ENCODE results near the gene KCNE1. TPM values are rescaled to one million over a fixed set of nuclear protein-coding genes. Genes with fewer than 3 reads are reported as not detected.
"Not testable (repeated sequence)": the region's sequence is repeated elsewhere in the genome, so short reads cannot be mapped to it uniquely, and the experiment has no call there.

Gene KCNE1
- total and polyA plus RNA-seq, 4 donors: 0.23 to 6.0 (median 0.81) TPM

GRCh38 chr21:34427339-34427738 lies 84.7 kb downstream of the KCNE1 start:
- H3K27ac ChIP-seq (ENCODE audit: low read depth in 1 of 2, low read length in 2 of 2); H3K27me3 ChIP-seq (ENCODE audit: control insufficient read depth in 4 of 4, insufficient read depth in 4 of 4, low read length in 3 of 4); H3K4me3 ChIP-seq (ENCODE audit: low read depth in 1 of 3, low read length in 3 of 3); H3K9ac ChIP-seq (ENCODE audit: low read depth in 1 of 2, low read length in 2 of 2); H3K36me3 ChIP-seq (ENCODE audit: control insufficient read depth in 4 of 4, insufficient read depth in 3 of 4, low read depth in 1 of 4, low read length in 3 of 4); H3K9me3 ChIP-seq (ENCODE audit: control insufficient read depth in 4 of 4, low read length in 3 of 4); DNase-seq (ENCODE audit: low spot score); H3K4me1 ChIP-seq (ENCODE audit: control insufficient read depth in 4 of 4, insufficient read depth in 4 of 4, low read length in 3 of 4): not testable (repeated sequence)
- WGBS: no CpG with 5 or more reads among the region's 8 CpGs

GRCh38 chr21:34423805-34424204 lies 88.2 kb downstream of the KCNE1 start, which contains the start of gene SMIM34:
TSS of gene SMIM34 (minus strand) at chr21:34423951. CDS start at chr21:34423839, 112 bp downstream.
- DNase-seq (ENCODE audit: low spot score); H3K4me3 ChIP-seq (ENCODE audit: low read depth in 1 of 3, low read length in 3 of 3); H3K27ac ChIP-seq (ENCODE audit: low read depth in 1 of 2, low read length in 2 of 2); H3K9me3 ChIP-seq (ENCODE audit: control insufficient read depth in 4 of 4, low read length in 3 of 4); H3K9ac ChIP-seq (ENCODE audit: low read depth in 1 of 2, low read length in 2 of 2); H3K4me1 ChIP-seq (ENCODE audit: control insufficient read depth in 4 of 4, insufficient read depth in 4 of 4, low read length in 3 of 4); H3K36me3 ChIP-seq (ENCODE audit: control insufficient read depth in 4 of 4, insufficient read depth in 3 of 4, low read depth in 1 of 4, low read length in 3 of 4); H3K27me3 ChIP-seq (ENCODE audit: control insufficient read depth in 4 of 4, insufficient read depth in 4 of 4, low read length in 3 of 4): not testable (repeated sequence)
- no CpG with 5 or more reads among the region's 4 CpGs for whole genome bisulfite sequencing

- no CpG with 5 or more reads among the region's 5 CpGs for WGBS
- H3K4me1 ChIP-seq (ENCODE audit: control insufficient read depth in 4 of 4, insufficient read depth in 4 of 4, low read length in 3 of 4); H3K9me3 ChIP-seq (ENCODE audit: control insufficient read depth in 4 of 4, low read length in 3 of 4); H3K27ac ChIP-seq (ENCODE audit: low read depth in 1 of 2, low read length in 2 of 2); H3K9ac ChIP-seq (ENCODE audit: low read depth in 1 of 2, low read length in 2 of 2); DNase-seq (ENCODE audit: low spot score); H3K4me3 ChIP-seq (ENCODE audit: low read depth in 1 of 3, low read length in 3 of 3); H3K27me3 ChIP-seq (ENCODE audit: control insufficient read depth in 4 of 4, insufficient read depth in 4 of 4, low read length in 3 of 4); H3K36me3 ChIP-seq (ENCODE audit: control insufficient read depth in 4 of 4, insufficient read depth in 3 of 4, low read depth in 1 of 4, low read length in 3 of 4): not testable (repeated sequence)
Observed at GRCh38 chr21:34417448-34418077, 94.4 kb downstream of the KCNE1 start.

- not testable (repeated sequence) for H3K4me1 ChIP-seq (ENCODE audit: control insufficient read depth in 4 of 4, insufficient read depth in 4 of 4, low read length in 3 of 4)
Observed at GRCh38 chr21:34407294-34407693, 104.7 kb downstream of the KCNE1 start.

GRCh38 chr21:34406676-34407075 lies 105.3 kb downstream of the KCNE1 start:
- not testable (repeated sequence) for H3K9ac ChIP-seq (ENCODE audit: low read depth in 1 of 2, low read length in 2 of 2); H3K4me3 ChIP-seq (ENCODE audit: low read depth in 1 of 3, low read length in 3 of 3); DNase-seq (ENCODE audit: low spot score); H3K36me3 ChIP-seq (ENCODE audit: control insufficient read depth in 4 of 4, insufficient read depth in 3 of 4, low read depth in 1 of 4, low read length in 3 of 4); H3K9me3 ChIP-seq (ENCODE audit: control insufficient read depth in 4 of 4, low read length in 3 of 4); H3K27me3 ChIP-seq (ENCODE audit: control insufficient read depth in 4 of 4, insufficient read depth in 4 of 4, low read length in 3 of 4); H3K27ac ChIP-seq (ENCODE audit: low read depth in 1 of 2, low read length in 2 of 2); H3K4me1 ChIP-seq (ENCODE audit: control insufficient read depth in 4 of 4, insufficient read depth in 4 of 4, low read length in 3 of 4)
- no CpG with 5 or more reads among the region's 2 CpGs for WGBS

More at GRCh38 chr21:34407294-34407693, 104.7 kb downstream of the KCNE1 start:
- H3K27me3 ChIP-seq (ENCODE audit: control insufficient read depth in 4 of 4, insufficient read depth in 4 of 4, low read length in 3 of 4); H3K4me3 ChIP-seq (ENCODE audit: low read depth in 1 of 3, low read length in 3 of 3); H3K9ac ChIP-seq (ENCODE audit: low read depth in 1 of 2, low read length in 2 of 2); DNase-seq (ENCODE audit: low spot score); H3K27ac ChIP-seq (ENCODE audit: low read depth in 1 of 2, low read length in 2 of 2); H3K36me3 ChIP-seq (ENCODE audit: control insufficient read depth in 4 of 4, insufficient read depth in 3 of 4, low read depth in 1 of 4, low read length in 3 of 4); H3K9me3 ChIP-seq (ENCODE audit: control insufficient read depth in 4 of 4, low read length in 3 of 4): not testable (repeated sequence)
- WGBS: no CpG with 5 or more reads among the region's 9 CpGs

- H3K4me1 ChIP-seq (ENCODE audit: control insufficient read depth in 4 of 4, insufficient read depth in 4 of 4, low read length in 3 of 4); DNase-seq (ENCODE audit: low spot score); H3K36me3 ChIP-seq (ENCODE audit: control insufficient read depth in 4 of 4, insufficient read depth in 3 of 4, low read depth in 1 of 4, low read length in 3 of 4); H3K4me3 ChIP-seq (ENCODE audit: low read depth in 1 of 3, low read length in 3 of 3); H3K27me3 ChIP-seq (ENCODE audit: control insufficient read depth in 4 of 4, insufficient read depth in 4 of 4, low read length in 3 of 4); H3K27ac ChIP-seq (ENCODE audit: low read depth in 1 of 2, low read length in 2 of 2); H3K9me3 ChIP-seq (ENCODE audit: control insufficient read depth in 4 of 4, low read length in 3 of 4); H3K9ac ChIP-seq (ENCODE audit: low read depth in 1 of 2, low read length in 2 of 2): not testable (repeated sequence)
- WGBS: no CpG with 5 or more reads among the region's 6 CpGs
Observed at GRCh38 chr21:34406102-34406501, 105.9 kb downstream of the KCNE1 start.

- DNase-seq (ENCODE audit: low spot score); H3K4me3 ChIP-seq (ENCODE audit: low read depth in 1 of 3, low read length in 3 of 3); H3K9ac ChIP-seq (ENCODE audit: low read depth in 1 of 2, low read length in 2 of 2); H3K4me1 ChIP-seq (ENCODE audit: control insufficient read depth in 4 of 4, insufficient read depth in 4 of 4, low read length in 3 of 4); H3K27me3 ChIP-seq (ENCODE audit: control insufficient read depth in 4 of 4, insufficient read depth in 4 of 4, low read length in 3 of 4); H3K27ac ChIP-seq (ENCODE audit: low read depth in 1 of 2, low read length in 2 of 2); H3K36me3 ChIP-seq (ENCODE audit: control insufficient read depth in 4 of 4, insufficient read depth in 3 of 4, low read depth in 1 of 4, low read length in 3 of 4); H3K9me3 ChIP-seq (ENCODE audit: control insufficient read depth in 4 of 4, low read length in 3 of 4): not testable (repeated sequence)
- no CpG with 5 or more reads among the region's 2 CpGs for WGBS
Observed at GRCh38 chr21:34405686-34406085, 106.3 kb downstream of the KCNE1 start.

- H3K9me3 ChIP-seq (ENCODE audit: control insufficient read depth in 4 of 4, low read length in 3 of 4); H3K4me3 ChIP-seq (ENCODE audit: low read depth in 1 of 3, low read length in 3 of 3); DNase-seq (ENCODE audit: low spot score); H3K27ac ChIP-seq (ENCODE audit: low read depth in 1 of 2, low read length in 2 of 2); H3K36me3 ChIP-seq (ENCODE audit: control insufficient read depth in 4 of 4, insufficient read depth in 3 of 4, low read depth in 1 of 4, low read length in 3 of 4); H3K4me1 ChIP-seq (ENCODE audit: control insufficient read depth in 4 of 4, insufficient read depth in 4 of 4, low read length in 3 of 4); H3K27me3 ChIP-seq (ENCODE audit: control insufficient read depth in 4 of 4, insufficient read depth in 4 of 4, low read length in 3 of 4); H3K9ac ChIP-seq (ENCODE audit: low read depth in 1 of 2, low read length in 2 of 2): not testable (repeated sequence)
- WGBS: no CpG with 5 or more reads among the region's 5 CpGs
Observed at GRCh38 chr21:34404742-34405141, 107.3 kb downstream of the KCNE1 start.

GRCh38 chr21:34400522-34400921 lies 111.5 kb downstream of the KCNE1 start:
- H3K27me3 ChIP-seq (ENCODE audit: control insufficient read depth in 4 of 4, insufficient read depth in 4 of 4, low read length in 3 of 4); H3K36me3 ChIP-seq (ENCODE audit: control insufficient read depth in 4 of 4, insufficient read depth in 3 of 4, low read depth in 1 of 4, low read length in 3 of 4); H3K9ac ChIP-seq (ENCODE audit: low read depth in 1 of 2, low read length in 2 of 2); H3K9me3 ChIP-seq (ENCODE audit: control insufficient read depth in 4 of 4, low read length in 3 of 4); DNase-seq (ENCODE audit: low spot score); H3K4me3 ChIP-seq (ENCODE audit: low read depth in 1 of 3, low read length in 3 of 3); H3K27ac ChIP-seq (ENCODE audit: low read depth in 1 of 2, low read length in 2 of 2); H3K4me1 ChIP-seq (ENCODE audit: control insufficient read depth in 4 of 4, insufficient read depth in 4 of 4, low read length in 3 of 4): not testable (repeated sequence)
- no CpG with 5 or more reads among the region's 5 CpGs for WGBS

All from liver (tissue), 9 donors.